Kidney (tissue), 14 donors: ENCODE results near the gene PODNL1. TPM values are rescaled to one million over a fixed set of nuclear protein-coding genes. Genes with fewer than 3 reads are reported as not detected.
"Not testable (repeated sequence)": the region's sequence is repeated elsewhere in the genome, so short reads cannot be mapped to it uniquely, and the experiment has no call there.

ENCODE experiments used
- DNase-seq, 5 donors: peaks; one replicate each; pipeline ENCODE4 v3.0.0-alpha.2; 2013 to 2020
- FAIRE-seq: peaks from 2 replicates; lab custom pipeline; 2012; peaks lifted over from hg19 to GRCh38; lab: Jason Lieb, UNC
- H3K27ac ChIP-seq, 2 donors: one replicate each; pipeline ENCODE4 v1.7.0; 2013; ENCODE audit warnings: low read depth in 2 of 2, low read length in 2 of 2, inconsistent platforms in 1 of 2
- H3K27me3 ChIP-seq: one replicate; pipeline ENCODE4 v1.7.1; 2013; ENCODE audit warnings: low read length, inconsistent platforms; ENCODE audit not compliant: control insufficient read depth, insufficient read depth
- H3K36me3 ChIP-seq, 3 donors: one replicate each; pipeline versions ENCODE4 v1.7.0 to v1.7.1; 2013; ENCODE audit warnings: low read length in 3 of 3, control low read depth in 1 of 3, inconsistent platforms in 1 of 3; ENCODE audit not compliant: insufficient read depth in 3 of 3, control insufficient read depth in 2 of 3
- H3K4me1 ChIP-seq, 3 donors: one replicate each; pipeline versions ENCODE4 v1.7.0 to v1.7.1; 2013; ENCODE audit warnings: low read length in 3 of 3, inconsistent platforms in 1 of 3, low read depth in 1 of 3; ENCODE audit not compliant: control insufficient read depth in 2 of 3, insufficient read depth in 2 of 3
- H3K4me3 ChIP-seq, 3 donors: one replicate each; pipeline versions ENCODE4 v1.7.0 to v1.8.1; 2013; ENCODE audit warnings: low read length in 3 of 3, control low read depth in 1 of 3, inconsistent platforms in 1 of 3
- H3K9ac ChIP-seq, 3 donors: one replicate each; pipeline versions ENCODE4 v1.7.0 to v1.7.1; 2013; ENCODE audit warnings: low read length in 3 of 3, control low read depth in 1 of 3, inconsistent platforms in 1 of 3
- H3K9me3 ChIP-seq, 3 donors: one replicate each; pipeline versions ENCODE4 v1.7.0 to v1.7.1; 2013; ENCODE audit warnings: low read length in 3 of 3, control low read depth in 1 of 3, inconsistent platforms in 1 of 3; ENCODE audit not compliant: control insufficient read depth in 2 of 3, insufficient read depth in 1 of 3
- CTCF ChIP-seq: IDR thresholded peaks from 3 replicates; pipeline ENCODE4 v1.5.1; 2012; ENCODE audit warnings: mild to moderate bottlenecking, moderate library complexity, borderline replicate concordance; ENCODE audit not compliant: insufficient read depth; ENCODE audit errors: extremely low read depth
- intact Hi-C: fragments of 100-400 bp; cut with DNase I; formaldehyde crosslinking; loops from one replicate; pipeline ENCODE4 v1.11.1; 2022
- polyA plus RNA-seq: library from polyadenylated mRNA; stranded (reverse); fragments of 350-450 nt; fragmentation: Illumina TruSeq; extraction: RNeasy Lipid Tissue Mini Kit (QIAGEN cat#74804); gene quantifications from one replicate; pipeline ENCODE4 v1.2.3, GENCODE V29; 2014; ENCODE audit warnings: low read depth, low replicate concordance; ENCODE audit not compliant: insufficient read depth
- total RNA-seq: library from RNA; stranded (reverse); fragmentation: NEBNext Ultra II Directional; extraction: Animal tissue kit (Norgen Biotek cat#: 25700); gene quantifications from one replicate; pipeline ENCODE4 v1.2.1, GENCODE V29; 2021
- donor health status: control.
- donor health status: control.
- donor health status: control.
- donor health status: control.
- donor health status: control.
- donor health status: DM: yes; HTN: yes; CAD: no.
- donor health status: Normal renal cell carcinoma (clear cell type).

The PODNL1 gene
- total and polyA plus RNA-seq, 2 donors from 2014 or later, result 3.0 TPM; not detected in 1

- Histone ChIP-seq H3K4me3 (no peak overlapping the region), H3K4me1 (peaks cover 0 to 4% (median 0%) of the 10 kb centered on the region in 3 donors), H3K36me3 (peaks cover 0 to 9% (median 2%) of the 10 kb centered on the region in 3 donors), H3K9ac (no peak overlapping the region), H3K27ac (no peak overlapping the region), H3K9me3 (no peaks in the 10 kb centered on the region), H3K27me3 (no peaks in the 10 kb centered on the region)
- intact Hi-C loops, result no loop called here
- TF ChIP-seq CTCF, result no peak
- DNase-seq (no peak), FAIRE-seq (no peak)
Measured at GRCh38 chr19:13976446-13976845, 38.2 kb upstream of the PODNL1 start.

GRCh38 chr19:13975870-13976269 is 37.7 kb upstream of the PODNL1 start:
- Histone ChIP-seq H3K4me3 (no peak overlapping the region), H3K27me3 (no peaks in the 10 kb centered on the region), H3K9ac (no peak overlapping the region), H3K27ac (no peak overlapping the region), H3K4me1 (peaks cover 0 to 4% (median 0%) of the 10 kb centered on the region in 3 donors), H3K9me3 (no peaks in the 10 kb centered on the region), H3K36me3 (peaks cover 0 to 7% (median 2%) of the 10 kb centered on the region in 3 donors)
- FAIRE-seq (no peak), DNase-seq (no peak)
- TF ChIP-seq CTCF, result no peak
- intact Hi-C loops, result no loop called here

GRCh38 chr19:13974073-13974472 is 35.9 kb upstream of the PODNL1 start:
- Histone ChIP-seq H3K27ac (no peak overlapping the region), H3K4me1 (no peaks in the 10 kb centered on the region), H3K27me3 (no peaks in the 10 kb centered on the region), H3K4me3 (no peak overlapping the region), H3K9ac (no peak overlapping the region), H3K9me3 (no peaks in the 10 kb centered on the region), H3K36me3 (peaks cover under 1 to 13% (median 7%) of the 10 kb centered on the region in 3 donors)
- TF ChIP-seq CTCF, result no peak
- no peak for FAIRE-seq
- intact Hi-C loops, result no loop called here
- peak in 3 of 5 donors; percentile 82 to 90 (median 90) for DNase-seq

- H3K4me1 ChIP-seq, H3K27me3 ChIP-seq, DNase-seq, H3K4me3 ChIP-seq, H3K9ac ChIP-seq, intact Hi-C loops, FAIRE-seq, H3K9me3 ChIP-seq, H3K27ac ChIP-seq: not testable (repeated sequence)
- peaks cover 2 to 19% (median 10%) of the 10 kb centered on the region in 3 donors for H3K36me3 ChIP-seq
Measured at GRCh38 chr19:13973479-13973878, 35.3 kb upstream of the PODNL1 start.
